Neural progenitor cell (in vitro differentiated cells): Measurements from ENCODE around the gene SPEF1. TPM values are rescaled to one million over a fixed set of nuclear protein-coding genes. Genes with fewer than 3 reads are reported as not detected.

Experiments used
- DNase-seq: peaks from one replicate; pipeline ENCODE4 v3.0.0-alpha.2; 2016; ENCODE audit warnings: low spot score
- H2AFZ ChIP-seq: fragments of 200-600 bp; sonication (generic); replicated peaks from 2 replicates; pipeline ENCODE4 v1.6.1; 2016; ENCODE audit warnings: antibody characterized with exemption
- H3F3A ChIP-seq: fragments of 200-600 bp; sonication (generic); 2 replicates; pipeline ENCODE4 v1.6.1; 2016; ENCODE audit warnings: antibody characterized with exemption, low read depth
- H3K27ac ChIP-seq: fragments of 200-600 bp; sonication (generic); 2 replicates; pipeline ENCODE4 v1.5.1; 2016; ENCODE audit warnings: mild to moderate bottlenecking
- H3K27me3 ChIP-seq: fragments of 200-600 bp; sonication (generic); 2 replicates; pipeline ENCODE4 v1.6.1; 2016; ENCODE audit warnings: mild to moderate bottlenecking, moderate library complexity
- H3K36me3 ChIP-seq: fragments of 200-600 bp; sonication (generic); 2 replicates; pipeline ENCODE4 v1.5.1; 2016
- H3K4me1 ChIP-seq: fragments of 200-600 bp; sonication (generic); 2 replicates; pipeline ENCODE4 v1.6.1; 2016; ENCODE audit warnings: mixed run types
- H3K4me2 ChIP-seq: fragments of 200-600 bp; sonication (generic); 2 replicates; pipeline ENCODE4 v1.6.1; 2016
- H3K4me3 ChIP-seq: fragments of 200-600 bp; sonication (generic); 2 replicates; pipeline ENCODE4 v1.5.1; 2016
- H3K79me2 ChIP-seq: fragments of 200-600 bp; sonication (generic); 2 replicates; pipeline ENCODE4 v1.6.1; 2016; ENCODE audit warnings: low read depth
- H3K9ac ChIP-seq: fragments of 200-600 bp; sonication (generic); 2 replicates; pipeline ENCODE4 v1.6.1; 2016
- H3K9me3 ChIP-seq: fragments of 200-600 bp; sonication (generic); 2 replicates; pipeline ENCODE4 v1.5.1; 2016; ENCODE audit warnings: low read depth
- H4K20me1 ChIP-seq: fragments of 200-600 bp; sonication (generic); 2 replicates; pipeline ENCODE4 v1.6.1; 2016; ENCODE audit warnings: low read depth
- H3K27ac Mint-ChIP-seq: 3 replicates; pipeline ENCODE4 v1.8.0; 2021; ENCODE audit warnings: mixed read lengths
- H3K27me3 Mint-ChIP-seq: 2 replicates; pipeline ENCODE4 v1.8.0; 2022; ENCODE audit warnings: low read depth, mild to moderate bottlenecking, inconsistent platforms, moderate library complexity, mixed read lengths; ENCODE audit not compliant: insufficient read depth
- H3K36me3 Mint-ChIP-seq: 3 replicates; pipeline ENCODE4 v1.8.0; 2021; ENCODE audit warnings: mixed read lengths
- H3K4me1 Mint-ChIP-seq: 3 replicates; pipeline ENCODE4 v1.8.0; 2021; ENCODE audit warnings: mixed read lengths
- H3K4me3 Mint-ChIP-seq: 3 replicates; pipeline ENCODE4 v1.8.0; 2021; ENCODE audit warnings: mild to moderate bottlenecking, moderate library complexity, mixed read lengths
- H3K9me3 Mint-ChIP-seq: 3 replicates; pipeline ENCODE4 v1.8.0; 2020; ENCODE audit warnings: mixed read lengths
- CTCF ChIP-seq: fragments of 200-600 bp; sonication (generic); IDR thresholded peaks from 2 replicates; pipeline ENCODE4 v1.5.1; 2017; ENCODE audit warnings: antibody characterized with exemption, mild to moderate bottlenecking
- EZH2 ChIP-seq: fragments of 200-600 bp; sonication (generic); IDR thresholded peaks from 2 replicates; pipeline ENCODE4 v1.6.1; 2017; ENCODE audit warnings: antibody characterized with exemption, mild to moderate bottlenecking, moderate library complexity
- EZH2phosphoT487 ChIP-seq: fragments of 200-600 bp; sonication (generic); IDR thresholded peaks from 2 replicates; pipeline ENCODE4 v1.6.1; 2017; ENCODE audit warnings: antibody characterized with exemption
- total RNA-seq: library from RNA; depleted of rRNA; stranded (reverse); fragments of >200 nt; gene quantifications from 2 replicates; pipeline ENCODE4 v1.2.3, GENCODE V29; 2015; ENCODE audit warnings: low replicate concordance

SPEF1 gene
- total RNA-seq, 1 donor from 2014 or later = 1.2 TPM

- peaks cover 8% of the 10 kb centered on the region for H3K4me1 ChIP-seq
- H3K27me3 ChIP-seq = peaks cover 53% of the 10 kb centered on the region
- no peak overlapping the region for H3K9ac ChIP-seq
- DNase-seq = no peak
- H3F3A ChIP-seq = peaks cover 15% of the 10 kb centered on the region
- H3K79me2 ChIP-seq = peaks cover 21% of the 10 kb centered on the region
- no peak overlapping the region for H2AFZ ChIP-seq
- Mint-ChIP-seq H3K27ac (no peak overlapping the region), H3K9me3 (no peaks in the 10 kb centered on the region), H3K36me3 (peaks cover 9% of the 10 kb centered on the region), H3K4me1 (peaks cover 23% of the 10 kb centered on the region), H3K4me3 (peak overlapping the region; percentile 71), H3K27me3 (peaks cover 18% of the 10 kb centered on the region)
- no peak overlapping the region for H3K4me2 ChIP-seq
- peaks cover 36% of the 10 kb centered on the region for H4K20me1 ChIP-seq
- H3K4me3 ChIP-seq = no peak overlapping the region
- no peak for TF ChIP-seq EZH2phosphoT487
- no peak for TF ChIP-seq CTCF
- no peak for TF ChIP-seq EZH2
- no peak overlapping the region for H3K27ac ChIP-seq
- H3K36me3 ChIP-seq = no peaks in the 10 kb centered on the region
- H3K9me3 ChIP-seq = no peaks in the 10 kb centered on the region
Observed at GRCh38 chr20:3784216-3784853, 3.1 kb upstream of the SPEF1 start.

- Histone ChIP-seq H3K4me3 (no peak overlapping the region), H3K9ac (no peak overlapping the region)
- no peaks in the 10 kb centered on the region for H3K9me3 Mint-ChIP-seq
Observed at GRCh38 chr20:3783511-3784195, 2.4 kb upstream of the SPEF1 start.

GRCh38 chr20:3783068-3783489 lies 1.8 kb upstream of the SPEF1 start:
- no peak overlapping the region for H3K4me2 ChIP-seq
- DNase-seq = no peak
- no peak overlapping the region for H3K27ac ChIP-seq
- H3K36me3 Mint-ChIP-seq = peaks cover 9% of the 10 kb centered on the region
- no peaks in the 10 kb centered on the region for H3K36me3 ChIP-seq
- H3K4me3 Mint-ChIP-seq = peak overlapping the region; percentile 43
- peaks cover 8% of the 10 kb centered on the region for H3K4me1 ChIP-seq
- no peak overlapping the region for H2AFZ ChIP-seq
- peaks cover 53% of the 10 kb centered on the region for H3K27me3 ChIP-seq
- no peak overlapping the region for H3K9ac ChIP-seq
- peaks cover 27% of the 10 kb centered on the region for H3K27me3 Mint-ChIP-seq
- no peaks in the 10 kb centered on the region for H3K9me3 ChIP-seq
- H3K79me2 ChIP-seq = peaks cover 21% of the 10 kb centered on the region
- H3K4me3 ChIP-seq = no peak overlapping the region
- no peak overlapping the region for H3K27ac Mint-ChIP-seq
- TF ChIP-seq CTCF (no peak), EZH2 (no peak), EZH2phosphoT487 (no peak)
- H3F3A ChIP-seq = peaks cover 22% of the 10 kb centered on the region
- no peaks in the 10 kb centered on the region for H3K9me3 Mint-ChIP-seq
- H3K4me1 Mint-ChIP-seq = peaks cover 29% of the 10 kb centered on the region
- H4K20me1 ChIP-seq = peaks cover 36% of the 10 kb centered on the region

More at GRCh38 chr20:3783511-3784195, 2.4 kb upstream of the SPEF1 start:
- H3K36me3 ChIP-seq = no peaks in the 10 kb centered on the region
- H3K4me1 ChIP-seq = peaks cover 8% of the 10 kb centered on the region
- peaks cover 21% of the 10 kb centered on the region for H3K79me2 ChIP-seq
- no peaks in the 10 kb centered on the region for H3K9me3 ChIP-seq
- Mint-ChIP-seq H3K4me3 (peak overlapping the region; percentile 62), H3K27me3 (peaks cover 21% of the 10 kb centered on the region), H3K27ac (no peak overlapping the region), H3K36me3 (peaks cover 9% of the 10 kb centered on the region), H3K4me1 (peaks cover 27% of the 10 kb centered on the region)
- no peak for DNase-seq
- peaks cover 18% of the 10 kb centered on the region for H3F3A ChIP-seq
- H3K27me3 ChIP-seq = peaks cover 53% of the 10 kb centered on the region
- H3K4me2 ChIP-seq = no peak overlapping the region
- H4K20me1 ChIP-seq = peaks cover 36% of the 10 kb centered on the region
- no peak overlapping the region for H2AFZ ChIP-seq
- no peak for TF ChIP-seq CTCF
- H3K27ac ChIP-seq = no peak overlapping the region
